GM19193 (cell line): ENCODE results near the gene TMPRSS7.

Experiments
- POLR2A ChIP-seq: IDR thresholded peaks from 4 replicates; pipeline ENCODE4 v1.6.1; 2011; ENCODE audit not compliant: insufficient read depth, insufficient read length; ENCODE audit errors: extremely low read depth

Gene TMPRSS7

DNA sequence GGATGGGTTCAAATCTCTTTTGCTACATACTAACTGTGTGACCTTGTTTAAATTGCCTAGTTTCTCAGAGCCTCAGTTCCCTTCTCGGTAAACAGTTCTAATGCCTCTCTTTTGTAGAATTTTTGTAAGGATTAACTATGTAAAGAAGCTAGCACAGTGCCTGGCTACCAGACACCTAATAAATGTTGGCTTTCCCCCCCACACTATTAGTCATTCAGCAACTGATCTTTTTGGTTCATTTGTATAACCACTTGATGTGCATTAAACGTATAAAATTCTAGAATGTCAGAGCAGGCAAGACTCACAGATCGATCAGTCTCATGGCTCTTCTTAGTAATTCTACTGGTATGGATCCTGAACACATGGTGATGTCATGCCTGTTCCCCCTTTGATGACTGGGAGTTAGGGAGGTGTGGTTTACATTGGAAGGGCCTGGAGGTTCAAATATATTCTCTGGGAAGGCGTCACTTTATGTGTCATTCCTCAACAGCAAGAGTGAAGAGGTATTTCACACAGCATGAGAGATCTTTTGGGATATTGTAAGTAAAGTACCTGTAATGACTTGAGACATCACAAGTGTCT lies 29.4 kb upstream of the TMPRSS7 start:
- no peak for TF ChIP-seq POLR2A

DNA sequence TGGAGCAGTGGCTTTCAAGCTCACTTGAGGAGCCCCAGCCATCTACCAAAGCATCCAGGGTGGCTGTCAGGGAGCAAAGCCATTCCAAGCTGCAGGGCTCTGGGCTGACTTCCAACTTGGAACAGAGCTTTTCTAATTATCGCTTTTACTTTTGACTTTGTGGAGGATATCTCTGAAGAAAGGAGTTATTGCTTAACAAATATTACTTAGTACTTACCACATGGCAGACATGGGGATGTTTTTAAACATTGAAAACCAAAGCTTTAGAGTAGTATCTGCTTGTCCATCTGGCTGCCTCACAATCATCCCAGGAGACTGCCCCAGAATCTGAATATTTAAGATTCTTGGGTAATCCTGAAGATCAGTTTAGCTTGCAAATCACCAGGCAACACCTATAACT lies 26.9 kb upstream of the TMPRSS7 start:
- TF ChIP-seq POLR2A: no peak

DNA sequence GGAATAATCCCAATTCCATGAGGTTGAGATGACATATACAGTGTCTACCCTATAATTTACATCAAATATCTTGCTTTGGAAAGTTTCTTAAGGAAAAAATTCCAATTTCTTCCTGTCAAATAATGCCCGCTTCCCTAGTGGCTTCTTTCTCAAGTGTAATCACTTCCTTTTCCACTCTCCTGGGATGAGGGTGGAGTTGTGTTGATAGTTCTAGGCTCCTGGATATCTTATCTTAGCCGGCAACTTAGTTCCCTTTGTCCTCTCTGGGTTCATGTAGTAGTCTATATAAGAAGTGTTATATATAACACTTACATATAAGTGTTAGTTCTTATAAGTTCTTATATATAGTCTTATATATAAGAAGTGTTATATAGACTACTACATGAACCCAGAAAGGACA lies 24.9 kb upstream of the TMPRSS7 start:
- TF ChIP-seq POLR2A: no peak

DNA sequence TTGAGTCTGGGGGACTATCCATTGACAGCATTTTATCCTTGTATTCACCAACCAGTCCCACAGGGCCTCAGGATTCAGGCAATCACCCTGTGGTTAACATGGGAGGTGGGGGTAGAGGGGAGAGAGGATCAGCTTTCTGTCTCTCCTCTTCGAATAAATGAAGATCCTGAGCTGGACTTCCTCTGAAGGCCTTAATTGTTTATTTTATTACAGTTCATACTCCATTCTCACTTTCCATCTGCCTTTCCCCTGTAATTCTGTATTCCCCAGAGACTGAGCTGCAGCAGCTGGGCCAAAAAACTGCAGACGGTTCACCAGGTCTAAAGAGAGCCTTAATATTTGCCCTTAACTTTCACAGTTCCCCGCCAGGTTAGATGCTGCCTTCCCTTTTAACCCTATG lies 23.9 kb upstream of the TMPRSS7 start:
- no peak for TF ChIP-seq POLR2A

DNA sequence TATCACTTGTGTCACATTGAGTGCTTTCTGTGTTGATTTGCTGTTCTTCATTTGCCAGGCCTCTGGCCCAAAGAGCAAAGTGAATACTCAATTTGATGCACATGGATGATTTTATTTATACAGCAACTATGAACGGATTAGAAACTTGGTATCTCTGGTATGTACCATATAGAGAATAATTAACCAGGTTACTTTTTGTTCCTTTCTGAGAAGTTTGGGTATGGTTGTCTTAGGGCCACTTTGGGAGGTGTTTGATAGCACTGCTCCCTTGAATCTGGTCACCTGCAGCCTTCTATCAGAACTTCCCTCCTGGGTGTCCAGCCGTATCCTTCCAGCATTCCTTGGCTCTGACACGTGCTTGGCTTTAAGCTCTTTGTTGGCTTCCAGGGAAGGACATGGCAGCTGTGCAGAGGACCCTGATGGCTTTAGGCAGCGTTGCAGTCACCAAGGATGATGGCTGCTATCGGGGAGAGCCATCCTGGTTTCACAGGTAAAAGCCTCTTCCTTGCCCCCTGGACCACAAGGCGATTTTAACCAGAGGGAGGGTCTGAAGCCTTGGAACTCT lies 23.1 kb upstream of the TMPRSS7 start:
- no peak for TF ChIP-seq POLR2A

DNA sequence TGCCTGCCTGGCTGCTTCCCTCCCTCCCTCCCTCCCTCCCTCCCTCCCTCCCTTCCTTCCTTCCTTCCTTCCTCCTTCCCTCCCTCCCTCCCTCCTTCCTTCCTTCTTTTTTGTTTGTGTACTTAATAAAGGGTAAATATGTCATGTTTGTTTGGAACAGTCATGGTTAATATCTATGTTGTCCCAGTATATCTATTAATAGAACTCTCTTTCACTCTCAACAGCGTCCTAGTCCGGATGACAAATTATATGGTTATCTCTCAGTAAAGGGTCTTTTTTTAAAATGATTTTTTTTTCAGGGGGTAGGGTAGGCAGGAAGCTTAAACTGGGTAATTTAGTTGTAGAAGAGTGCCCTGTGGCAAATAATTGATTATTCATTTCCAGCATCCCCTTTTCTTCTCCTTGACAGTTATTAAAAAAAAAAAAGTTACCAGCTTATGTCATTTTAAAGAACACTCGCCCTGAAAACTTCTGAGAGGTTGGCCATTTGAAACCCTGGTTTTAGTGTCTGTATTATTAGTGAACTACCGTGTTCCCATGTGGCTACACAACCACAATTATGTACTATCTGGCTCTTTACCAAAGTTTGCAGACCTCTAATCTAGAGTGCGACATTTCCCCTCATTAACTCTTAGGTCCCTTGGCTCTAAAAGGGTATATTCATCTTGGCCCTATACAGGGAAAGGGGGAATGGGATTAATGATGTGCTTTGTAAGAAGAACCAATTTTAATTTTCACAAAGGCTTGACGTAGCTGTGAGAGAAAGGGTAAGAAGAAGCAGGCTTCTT lies 22.1 kb upstream of the TMPRSS7 start:
- no peak for TF ChIP-seq POLR2A

DNA sequence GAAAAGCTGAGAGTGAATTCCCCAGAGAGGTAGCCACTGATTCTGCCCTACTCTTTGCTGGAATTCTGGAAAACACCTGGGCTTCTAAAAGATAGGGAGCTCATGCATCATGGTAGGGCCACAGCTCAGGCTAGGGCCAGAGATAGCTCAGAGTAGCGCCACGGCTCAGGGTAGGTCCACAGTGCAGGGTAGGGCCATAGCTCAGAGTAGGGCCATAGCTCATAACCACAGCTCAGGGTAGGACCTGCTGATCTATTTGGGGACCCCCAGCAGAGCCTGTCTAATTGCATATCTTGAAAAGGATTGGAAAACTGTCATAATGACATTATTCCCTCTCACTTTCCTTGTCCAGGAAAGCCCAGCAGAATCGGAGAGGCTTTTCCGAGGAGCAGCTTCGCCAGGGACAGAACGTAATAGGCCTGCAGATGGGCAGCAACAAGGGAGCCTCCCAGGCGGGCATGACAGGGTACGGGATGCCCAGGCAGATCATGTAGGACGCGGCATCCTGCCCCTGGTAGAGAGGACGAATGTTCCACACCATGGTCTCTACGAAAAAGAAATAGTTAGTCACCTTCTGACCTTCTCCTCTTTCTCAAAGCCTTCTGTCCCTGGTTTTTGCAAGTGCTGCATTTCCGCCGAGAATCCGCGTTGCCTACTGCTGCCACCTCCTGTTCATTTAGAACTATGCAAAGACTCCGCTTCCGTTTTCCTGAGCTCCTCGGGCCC lies 21.3 kb upstream of the TMPRSS7 start:
- no peak for TF ChIP-seq POLR2A

DNA sequence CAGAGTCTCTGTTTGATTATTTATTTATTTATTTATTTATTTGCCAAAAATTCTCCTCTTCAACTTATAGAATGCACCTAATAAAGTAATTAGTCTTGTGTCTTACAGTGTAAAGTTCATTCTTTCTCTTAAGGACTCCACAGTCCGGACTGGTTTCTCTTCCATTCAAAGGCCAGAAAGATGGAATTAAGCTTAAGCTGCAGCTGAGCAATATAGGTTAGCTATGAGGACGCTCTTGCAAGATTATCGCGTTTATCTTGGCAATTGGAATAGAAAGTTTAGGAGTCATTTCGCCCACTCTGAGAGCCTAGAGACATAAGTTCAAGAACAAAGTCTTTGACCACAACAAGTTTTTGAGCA lies 20.8 kb upstream of the TMPRSS7 start:
- TF ChIP-seq POLR2A: no peak

DNA sequence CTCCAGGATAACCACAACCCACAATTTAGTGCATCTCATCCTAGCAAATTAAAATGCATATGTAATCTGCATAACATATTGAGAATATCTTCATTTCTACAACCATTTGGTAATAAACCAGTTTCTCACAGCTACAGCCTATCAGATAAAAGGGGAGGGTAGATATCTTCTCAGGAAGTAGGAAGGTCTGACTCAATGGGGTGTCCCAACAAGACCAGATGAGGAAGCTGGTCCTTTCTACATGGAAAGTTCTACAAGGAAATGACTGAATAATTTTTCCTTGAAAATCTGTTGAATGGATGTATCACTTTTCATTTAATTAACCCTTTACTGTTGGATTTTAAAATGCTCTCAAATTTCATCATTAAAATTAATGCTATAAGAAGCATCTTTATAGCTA lies 17.4 kb upstream of the TMPRSS7 start:
- no peak for TF ChIP-seq POLR2A

DNA sequence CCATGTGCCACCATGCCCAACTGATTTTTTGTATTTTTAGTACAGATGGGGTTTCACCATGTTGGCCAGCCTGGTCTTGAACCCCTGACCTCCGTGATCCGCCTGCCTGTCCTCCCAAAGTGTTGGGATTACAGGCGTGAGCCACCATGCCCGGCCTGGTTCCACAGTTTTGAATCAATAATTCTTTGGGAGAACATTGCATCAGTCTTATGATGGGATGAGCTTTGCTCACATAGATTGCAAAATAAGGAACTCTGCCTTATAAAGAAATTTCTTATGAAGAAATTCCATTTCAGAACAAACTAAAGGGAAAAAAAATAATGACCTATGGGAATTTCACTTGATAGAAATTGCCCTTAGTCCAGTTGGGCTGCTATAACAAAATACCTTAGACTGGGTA lies 15.8 kb upstream of the TMPRSS7 start:
- TF ChIP-seq POLR2A: no peak

DNA sequence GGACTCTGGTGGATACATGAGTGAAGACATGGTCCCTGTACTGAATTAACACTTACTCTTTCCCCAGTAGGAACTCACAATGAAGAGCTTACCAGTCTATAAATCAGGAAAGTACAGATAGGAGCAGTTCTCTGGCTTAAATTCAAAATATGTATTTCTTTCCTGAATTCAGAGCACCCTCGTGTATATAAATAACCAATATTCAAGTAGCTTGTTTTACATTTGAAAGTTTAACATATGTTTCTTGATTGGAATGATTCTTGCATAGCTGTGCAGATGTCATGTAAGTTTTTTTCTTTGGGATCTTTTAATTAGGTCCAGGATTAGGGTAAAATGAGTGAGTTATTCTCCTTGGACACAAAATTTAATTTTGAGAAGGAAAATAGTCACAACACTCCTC lies 14.8 kb upstream of the TMPRSS7 start:
- TF ChIP-seq POLR2A: no peak

DNA sequence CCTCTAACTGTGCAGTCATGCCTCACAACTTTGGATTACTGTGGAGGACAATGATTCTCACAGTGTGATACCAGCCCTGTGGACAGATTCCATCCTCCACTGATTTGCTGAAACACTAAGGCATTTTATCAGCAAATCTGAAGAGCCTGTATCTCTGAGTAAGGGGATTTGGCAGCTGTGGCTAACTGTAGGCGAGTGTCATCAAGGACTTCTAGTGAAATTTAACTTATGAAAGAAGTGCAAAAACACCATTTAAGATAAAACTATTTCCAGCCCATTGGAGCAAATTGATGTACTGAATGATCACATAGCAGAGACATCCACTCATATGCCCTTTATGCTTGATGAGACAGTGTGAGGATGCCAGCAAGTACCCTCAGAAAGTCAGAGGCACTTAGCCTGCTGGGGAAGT lies 13.9 kb upstream of the TMPRSS7 start:
- no peak for TF ChIP-seq POLR2A

DNA sequence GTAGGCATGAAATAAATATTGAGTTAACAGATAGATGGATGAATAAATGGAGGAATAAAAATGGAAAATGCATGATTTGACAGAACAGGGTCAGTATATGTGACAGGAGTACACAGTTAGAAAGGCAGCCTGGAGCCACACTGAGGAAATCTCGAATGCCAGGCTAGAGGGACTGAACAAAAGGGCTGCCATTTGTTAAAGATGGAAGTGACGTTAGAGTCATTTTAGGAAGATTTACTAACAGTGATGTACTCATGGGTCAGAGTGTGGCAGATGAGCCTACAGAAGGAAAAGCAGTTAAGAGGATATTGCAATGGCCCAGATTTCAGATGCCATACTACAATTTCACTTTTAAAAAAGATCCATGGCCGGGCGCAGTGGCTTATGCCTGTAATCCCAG lies 7.4 kb upstream of the TMPRSS7 start:
- TF ChIP-seq POLR2A: no peak

DNA sequence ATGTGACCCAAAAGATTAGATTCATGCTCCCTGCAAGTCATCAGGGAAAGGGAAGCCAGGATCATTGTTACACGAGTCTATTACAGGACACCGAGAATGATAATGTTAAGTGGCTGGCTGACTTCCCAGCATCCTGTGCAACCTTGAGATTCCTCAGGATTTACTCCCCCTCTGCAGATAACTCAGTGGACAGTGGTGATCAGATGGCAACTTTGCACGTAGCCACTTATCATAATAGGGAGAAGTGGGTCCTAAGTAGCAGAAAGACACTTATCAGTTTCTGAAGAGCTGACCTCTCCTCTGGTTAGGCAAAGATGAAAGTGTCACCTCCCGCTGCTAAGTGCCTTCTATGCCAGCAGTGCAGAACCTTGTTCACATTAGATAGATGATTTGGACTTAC lies 6.7 kb upstream of the TMPRSS7 start:
- TF ChIP-seq POLR2A: no peak

DNA sequence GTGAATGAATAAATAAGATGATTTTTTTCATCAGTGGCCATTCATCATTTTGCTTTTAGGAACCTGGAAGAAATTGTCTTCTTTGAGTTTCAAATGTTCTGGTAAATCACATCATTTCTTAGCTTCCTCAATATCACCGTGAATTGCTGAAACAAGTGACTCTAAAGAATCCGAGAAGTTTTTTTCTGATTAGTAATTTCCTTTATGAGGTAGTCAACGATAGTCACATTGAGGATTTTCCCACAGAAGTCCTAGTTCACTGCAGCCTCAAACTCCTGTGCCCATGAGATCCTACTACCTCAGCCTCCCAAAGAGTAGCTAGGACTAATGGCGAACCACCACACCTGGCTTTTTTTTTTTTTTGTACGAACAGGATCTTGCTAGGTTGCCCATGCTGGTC lies 3.6 kb upstream of the TMPRSS7 start:
- no peak for TF ChIP-seq POLR2A
